K562 (cell line): Measurements from ENCODE around the gene TFF3. TPM values are rescaled to one million over a fixed set of nuclear protein-coding genes. Genes with fewer than 3 reads are reported as not detected.
A peak's percentile ranks its signal among the peaks of the same experiment; 100 is the strongest.

ENCODE experiments used
- ATAC-seq: fragments of 200-7000 bp; cut with Tn5 transposase; 3 replicates; pipeline ENCODE4 v1.9.1; 2020; ENCODE audit warnings: moderate library complexity
- BruUV-seq: library from RNA; stranded (reverse); fragments of 400-500 nt; replicated peaks from 2 replicates; lab custom pipeline; 2021; lab: Mats Ljungman, UMichigan
- CTCF ChIA-PET: fragments of 300-600 bp; formaldehyde crosslinking; extraction: SDS; loops from one replicate; lab custom pipeline; 2021; ENCODE audit warnings: low intra/inter-chr PET ratio; lab: Yijun Ruan, JAX
- POLR2A ChIA-PET: fragments of 300-600, 350-650 bp; sonication (Branson Sonifier 250); formaldehyde crosslinking; extraction: SDS; loops from one replicate; lab custom pipeline; 2021; ENCODE audit warnings: antibody characterized with exemption, inconsistent platforms; lab: Yijun Ruan, JAX
- DNase-seq, 4 experiments: peaks; one replicate each; pipeline versions ENCODE4 v3.0.0 to v3.0.0-alpha.2; 2011 to 2018; ENCODE audit warnings: low spot score in 3 of 4, mixed read lengths in 3 of 4; ENCODE audit errors: extremely low read depth in 1 of 4
- FAIRE-seq: peaks from 2 replicates; lab custom pipeline; 2011; peaks lifted over from hg19 to GRCh38; lab: Jason Lieb, UNC
- H2AFZ ChIP-seq: 2 replicates; pipeline ENCODE4 v1.6.0; 2011; ENCODE audit warnings: low read depth, low read length, control low read depth, inconsistent platforms
- H3K27ac ChIP-seq: fragments of 200-600 bp; 3 replicates; pipeline ENCODE4 v1.8.0; 2011; ENCODE audit warnings: low read depth, mild to moderate bottlenecking, control low read depth, inconsistent platforms, low read length, moderate library complexity, mixed read lengths; ENCODE audit errors: extremely low read depth
- H3K27me3 ChIP-seq, 2 experiments: fragments of 300-600 bp in 1 of 2; 2 replicates in 1 of 2; 3 replicates in 1 of 2; pipeline versions ENCODE4 v1.6.0 to v1.8.0; 2011; ENCODE audit warnings: inconsistent platforms in 2 of 2, low read length in 2 of 2, mild to moderate bottlenecking in 1 of 2, mixed read lengths in 1 of 2, moderate library complexity in 1 of 2; ENCODE audit not compliant: control insufficient read depth in 2 of 2, insufficient read depth in 2 of 2
- H3K36me3 ChIP-seq: fragments of 300-600 bp; 3 replicates; pipeline ENCODE4 v1.8.0; 2011; ENCODE audit warnings: mild to moderate bottlenecking, low read length, inconsistent platforms; ENCODE audit not compliant: control insufficient read depth, insufficient read depth
- H3K4me1 ChIP-seq, 2 experiments: fragments of 200-600 bp in 1 of 2; replicated peaks in 1 of 2; 2 replicates in 1 of 2; 3 replicates in 1 of 2; pipeline versions ENCODE4 v1.5.1 to v1.8.0; 2011; ENCODE audit warnings: inconsistent platforms in 2 of 2, low read length in 2 of 2, mild to moderate bottlenecking in 1 of 2, mixed read lengths in 1 of 2, moderate library complexity in 1 of 2; ENCODE audit not compliant: control insufficient read depth in 2 of 2, insufficient read depth in 2 of 2
- H3K4me2 ChIP-seq: 2 replicates; pipeline ENCODE4 v1.6.1; 2011; ENCODE audit warnings: low read length, control low read depth, inconsistent platforms, mixed read lengths; ENCODE audit not compliant: insufficient read depth
- H3K4me3 ChIP-seq: fragments of 200-600 bp; sonication (generic), shearing (Covaris generic); 2 replicates; pipeline ENCODE4 v1.5.1; 2016; ENCODE audit warnings: control low read depth, inconsistent platforms
- H3K79me2 ChIP-seq: fragments of 200-600 bp; 3 replicates; pipeline ENCODE4 v1.8.0; 2011; ENCODE audit warnings: low read length, inconsistent platforms; ENCODE audit not compliant: control insufficient read depth, insufficient read depth
- H3K9ac ChIP-seq, 2 experiments: 2 replicates each; pipeline versions ENCODE4 v1.6.0 to v1.6.1; 2011; ENCODE audit warnings: low read depth in 2 of 2, low read length in 2 of 2, control low read depth in 1 of 2, inconsistent platforms in 1 of 2, mild to moderate bottlenecking in 1 of 2, mixed read lengths in 1 of 2; ENCODE audit not compliant: insufficient read depth in 1 of 2
- H3K9me1 ChIP-seq: one replicate; pipeline ENCODE4 v1.6.0; 2011; ENCODE audit warnings: inconsistent platforms, mild to moderate bottlenecking, low read length, moderate library complexity; ENCODE audit not compliant: control insufficient read depth, insufficient read depth
- H3K9me3 ChIP-seq: replicated peaks from 2 replicates; pipeline ENCODE4 v1.5.1; 2011; ENCODE audit warnings: low read depth, low read length, inconsistent platforms; ENCODE audit not compliant: control insufficient read depth, insufficient read depth
- H4K20me1 ChIP-seq: replicated peaks from 2 replicates; pipeline ENCODE4 v1.6.1; 2011; ENCODE audit warnings: low read length, inconsistent platforms, mixed read lengths; ENCODE audit not compliant: control insufficient read depth, insufficient read depth
- CEBPG ChIP-seq, 3 experiments: fragments of 200-800 bp in 1 of 3; sonication (Bioruptor generic) in 1 of 3; sonication (generic) in 1 of 3; formaldehyde crosslinking in 1 of 3; IDR thresholded peaks in 2 of 3; conservative IDR thresholded peaks in 1 of 3; 2 replicates each; pipeline versions ENCODE4 v1.6.1 to v1.8.0; 2016 to 2022; ENCODE audit warnings: missing compliant biosample characterization in 2 of 3, missing genetic modification characterization in 2 of 3, mild to moderate bottlenecking in 1 of 3, missing genetic modification reagents in 1 of 3
- MYC ChIP-seq, 2 experiments: fragments of 250-450 bp in 1 of 2; sonication (Bioruptor Pico) in 1 of 2; IDR thresholded peaks; 2 replicates each; pipeline versions ENCODE4 v1.5.1 to v1.6.1; 2012 to 2021; ENCODE audit warnings: low read depth in 2 of 2, borderline replicate concordance in 1 of 2, improper control_type of control experiment in 1 of 2, low read length in 1 of 2, mild to moderate bottlenecking in 1 of 2, moderate library complexity in 1 of 2
- PHB ChIP-seq: fragments of 250-450 bp; sonication (Bioruptor Pico); IDR thresholded peaks from 2 replicates; pipeline ENCODE4 v1.5.0; 2021
- RBFOX2 ChIP-seq: fragments of 200-400 bp; formaldehyde crosslinking; IDR thresholded peaks from 2 replicates; pipeline ENCODE4 v1.6.1; 2017; ENCODE audit warnings: low read depth, mild to moderate bottlenecking, low read length, moderate library complexity
- SRSF1 ChIP-seq: fragments of 200-400 bp; formaldehyde crosslinking; IDR thresholded peaks from 2 replicates; pipeline ENCODE4 v1.6.1; 2017; ENCODE audit warnings: mild to moderate bottlenecking, low read depth, low read length, moderate library complexity
- TAF7 ChIP-seq: fragments of 450-650 bp; IDR thresholded peaks from 2 replicates; pipeline ENCODE4 v1.6.1; 2016; ENCODE audit warnings: missing genetic modification characterization, missing compliant biosample characterization
- ZNF175 ChIP-seq: fragments of 200-800 bp; sonication (Bioruptor generic); IDR thresholded peaks from 2 replicates; pipeline ENCODE4 v1.6.1; 2016; ENCODE audit warnings: low read depth, mild to moderate bottlenecking, missing genetic modification characterization, missing compliant biosample characterization
- ZNF41 ChIP-seq: fragments of 250-450 bp; sonication (Bioruptor Pico); conservative IDR thresholded peaks from 2 replicates; pipeline ENCODE4 v1.4.0; 2020; ENCODE audit warnings: mild to moderate bottlenecking
- WGBS: fragments of 100-300 bp; shearing (Covaris generic); methylation state at CpG from one replicate; pipeline ENCODE4 v1.1.6; 2016; ENCODE audit warnings: low coverage, mixed read lengths; ENCODE audit not compliant: insufficient coverage; ENCODE audit errors: missing lambda C conversion rate; 5-methylcytosine and 5-hydroxymethylcytosine counted together
- in situ Hi-C: fragments of 300-500 bp; cut with MboI; formaldehyde crosslinking; loops from 4 replicates; pipeline ENCODE4 v1.15.0; 2018; ENCODE audit warnings: inconsistent platforms, mixed read lengths
- intact Hi-C: fragments of 100-400 bp; cut with micrococcal nuclease; formaldehyde crosslinking; loops from 2 replicates; pipeline ENCODE4 v1.14.2; 2022
- polyA plus RNA-seq, 8 experiments: library from polyadenylated mRNA; depleted of rRNA in 4 of 8; stranded (reverse) in 5 of 8; unstranded in 3 of 8; fragments of >200 nt; fragmentation: Nextera tagmentation in 2 of 8; fragmentation: Illumina TruSeq in 1 of 8; extraction: Ambion mirVana in 2 of 8; extraction: Trizol in 1 of 8; gene quantifications; 2 replicates each; pipeline versions ENCODE4 v1.2.1 to v1.2.3, GENCODE V29; 2011 to 2014; ENCODE audit warnings: inconsistent platforms in 1 of 8, missing spikeins in 1 of 8
- total RNA-seq, 7 experiments: library from RNA; depleted of rRNA in 6 of 7; stranded (reverse); fragments of >200 nt in 6 of 7; fragmentation: Illumina TruSeq in 2 of 7; extraction: Trizol in 2 of 7; gene quantifications; 2 replicates each; pipeline versions ENCODE4 v1.2.1 to v1.2.3, GENCODE V29; 2011 to 2021; ENCODE audit warnings: low replicate concordance in 1 of 7
- TF ChIP-seq, protein P1 (sequence below), 2 experiments: fragments of 450-650 bp in 1 of 2; sonication (generic) in 1 of 2; formaldehyde crosslinking in 1 of 2; IDR thresholded peaks in 1 of 2; conservative IDR thresholded peaks in 1 of 2; 2 replicates each; pipeline versions ENCODE4 v1.6.1 to v1.8.1; 2016 to 2023; ENCODE audit warnings: mild to moderate bottlenecking in 2 of 2, moderate library complexity in 2 of 2, inconsistent platforms in 1 of 2, missing genetic modification reagents in 1 of 2
- TF ChIP-seq, protein P2 (sequence below), 3 experiments: IDR thresholded peaks in 2 of 3; conservative IDR thresholded peaks in 1 of 3; 2 replicates each; pipeline ENCODE4 v1.5.1; 2011 to 2012; ENCODE audit warnings: low read length in 3 of 3, mild to moderate bottlenecking in 3 of 3, control low read depth in 2 of 3, improper control_type of control experiment in 1 of 3, inconsistent platforms in 1 of 3, low read depth in 1 of 3, mixed read lengths in 1 of 3, moderate library complexity in 1 of 3; ENCODE audit not compliant: insufficient read depth in 2 of 3
- TF ChIP-seq, protein P3 (sequence below): sonication (generic); formaldehyde crosslinking; IDR thresholded peaks from 2 replicates; pipeline ENCODE4 v1.8.0; 2023; ENCODE audit warnings: mild to moderate bottlenecking, missing genetic modification reagents

Gene TFF3
- total and polyA plus RNA-seq, 9 of the 15 experiments (the other 6 are each of a cell fraction or from before 2014, with no cell fraction given): 0.78 TPM; not detected in 8

DNA sequence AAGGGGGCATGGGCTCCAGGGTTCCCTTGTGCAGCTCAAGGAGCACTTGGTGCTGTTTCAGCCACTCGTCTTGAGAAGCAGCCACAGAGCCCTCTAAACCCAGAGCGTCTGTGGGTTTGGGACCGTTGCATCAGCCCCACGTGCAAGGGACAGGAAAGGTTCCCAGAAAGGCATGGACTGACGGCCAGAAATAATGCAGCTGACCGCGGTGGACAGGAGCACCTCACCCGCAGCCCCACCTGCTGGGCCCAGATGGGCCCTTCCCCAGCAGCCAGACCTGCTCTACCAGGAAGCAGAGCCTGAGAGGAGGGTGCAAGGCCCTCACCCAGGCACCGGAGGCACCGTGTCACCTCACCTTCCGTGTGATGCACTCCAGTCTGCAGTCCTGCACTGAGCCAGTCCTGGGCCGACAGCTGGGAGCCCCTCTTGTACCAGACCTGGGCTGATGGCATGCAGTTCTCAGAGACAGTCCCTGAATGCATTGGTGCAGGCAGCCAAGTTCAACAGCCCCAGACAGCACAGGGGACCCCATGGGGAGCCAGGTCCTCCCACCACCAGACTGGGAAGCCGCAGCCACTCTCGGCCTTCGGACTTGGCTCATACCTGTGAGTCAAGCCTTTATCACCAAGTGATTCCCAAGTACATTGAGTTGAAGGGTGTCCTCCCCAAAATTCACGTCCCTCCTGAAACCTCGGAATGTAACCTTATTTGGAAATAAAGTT is 4.8 kb upstream of the TFF3 start:
- peak; percentile 72 for ATAC-seq
- WGBS: 8% methylated on average over 17 of the region's 17 CpGs
- CTCF ChIA-PET: no interaction called here
- Histone ChIP-seq H2AFZ (no peak overlapping the region), H4K20me1 (0 out of 2 replicates have a peak, but pooled peaks cover 6% of the 10 kb centered on the region), H3K4me3 (no peak overlapping the region), H3K27ac (no peak overlapping the region), H3K4me2 (no peak overlapping the region), H3K4me1 (no peaks in the 10 kb centered on the region), H3K9me1 (no peaks in the 10 kb centered on the region), H3K9ac (peak overlapping the region in 1 of 2 experiments; percentile 37; a peak in 1 of 4 replicates), H3K27me3 (peaks cover 47 to 72% of the 10 kb centered on the region in 2 experiments), H3K36me3 (no peaks in the 10 kb centered on the region), H3K79me2 (no peaks in the 10 kb centered on the region), H3K9me3 (no peaks in the 10 kb centered on the region)
- in situ Hi-C loops (loop anchor here (10.0 kb wide), 1 partner anchor 125 kb away; no protein-coding TSS in a partner anchor), intact Hi-C loops (no loop called here)
- BruUV-seq: no TSS peak
- POLR2A ChIA-PET: interaction anchor here (0.8 kb wide), 1 partner anchor 10 kb away, joined by 3 read pairs; no protein-coding TSS in a partner anchor
- no peak for DNase-seq
- no peak for FAIRE-seq
- TF ChIP-seq, protein P1, sequence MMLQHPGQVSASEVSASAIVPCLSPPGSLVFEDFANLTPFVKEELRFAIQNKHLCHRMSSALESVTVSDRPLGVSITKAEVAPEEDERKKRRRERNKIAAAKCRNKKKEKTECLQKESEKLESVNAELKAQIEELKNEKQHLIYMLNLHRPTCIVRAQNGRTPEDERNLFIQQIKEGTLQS (IDR thresholded peaks at IDR 0.05): peak; percentile 41; the same call in 1 of the 2 replicates
- TF ChIP-seq, protein P1 (CRISPR knock-in tag; conservative IDR thresholded peaks at IDR 0.05): no peak
- TF ChIP-seq PHB (CRISPR knock-in tag) (no peak), TAF7 (tag) (no peak), MYC (IDR thresholded peaks at IDR 0.05; ENCODE audit: low read depth, low read length) (peak; percentile 88), MYC (CRISPR knock-in tag; IDR thresholded peaks at IDR 0.05; ENCODE audit: borderline replicate concordance, low read depth) (no peak), ZNF175 (no peak), CEBPG (CRISPR knock-in tag; IDR thresholded peaks at IDR 0.05) (peak; percentile 55; the same call in 1 of the 2 replicates), CEBPG (tag; conservative IDR thresholded peaks at IDR 0.05 in 1 of 2, IDR thresholded peaks at IDR 0.05 in 1 of 2) (no peak), SRSF1 (no peak), ZNF41 (CRISPR knock-in tag) (no peak), RBFOX2 (peak; percentile 29; the same call in 1 of the 2 replicates)
- TF ChIP-seq, protein P2, sequence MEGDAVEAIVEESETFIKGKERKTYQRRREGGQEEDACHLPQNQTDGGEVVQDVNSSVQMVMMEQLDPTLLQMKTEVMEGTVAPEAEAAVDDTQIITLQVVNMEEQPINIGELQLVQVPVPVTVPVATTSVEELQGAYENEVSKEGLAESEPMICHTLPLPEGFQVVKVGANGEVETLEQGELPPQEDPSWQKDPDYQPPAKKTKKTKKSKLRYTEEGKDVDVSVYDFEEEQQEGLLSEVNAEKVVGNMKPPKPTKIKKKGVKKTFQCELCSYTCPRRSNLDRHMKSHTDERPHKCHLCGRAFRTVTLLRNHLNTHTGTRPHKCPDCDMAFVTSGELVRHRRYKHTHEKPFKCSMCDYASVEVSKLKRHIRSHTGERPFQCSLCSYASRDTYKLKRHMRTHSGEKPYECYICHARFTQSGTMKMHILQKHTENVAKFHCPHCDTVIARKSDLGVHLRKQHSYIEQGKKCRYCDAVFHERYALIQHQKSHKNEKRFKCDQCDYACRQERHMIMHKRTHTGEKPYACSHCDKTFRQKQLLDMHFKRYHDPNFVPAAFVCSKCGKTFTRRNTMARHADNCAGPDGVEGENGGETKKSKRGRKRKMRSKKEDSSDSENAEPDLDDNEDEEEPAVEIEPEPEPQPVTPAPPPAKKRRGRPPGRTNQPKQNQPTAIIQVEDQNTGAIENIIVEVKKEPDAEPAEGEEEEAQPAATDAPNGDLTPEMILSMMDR (IDR thresholded peaks at IDR 0.05 in 2 of 3, conservative IDR thresholded peaks at IDR 0.05 in 1 of 3; ENCODE audit: insufficient read depth in 2 of 3, low read depth in 1 of 3, low read length in 3 of 3): 0 out of 6 replicates have a peak, but pooled peaks of 1 of the 3 experiments have one; percentile 7
- TF ChIP-seq, protein P3, sequence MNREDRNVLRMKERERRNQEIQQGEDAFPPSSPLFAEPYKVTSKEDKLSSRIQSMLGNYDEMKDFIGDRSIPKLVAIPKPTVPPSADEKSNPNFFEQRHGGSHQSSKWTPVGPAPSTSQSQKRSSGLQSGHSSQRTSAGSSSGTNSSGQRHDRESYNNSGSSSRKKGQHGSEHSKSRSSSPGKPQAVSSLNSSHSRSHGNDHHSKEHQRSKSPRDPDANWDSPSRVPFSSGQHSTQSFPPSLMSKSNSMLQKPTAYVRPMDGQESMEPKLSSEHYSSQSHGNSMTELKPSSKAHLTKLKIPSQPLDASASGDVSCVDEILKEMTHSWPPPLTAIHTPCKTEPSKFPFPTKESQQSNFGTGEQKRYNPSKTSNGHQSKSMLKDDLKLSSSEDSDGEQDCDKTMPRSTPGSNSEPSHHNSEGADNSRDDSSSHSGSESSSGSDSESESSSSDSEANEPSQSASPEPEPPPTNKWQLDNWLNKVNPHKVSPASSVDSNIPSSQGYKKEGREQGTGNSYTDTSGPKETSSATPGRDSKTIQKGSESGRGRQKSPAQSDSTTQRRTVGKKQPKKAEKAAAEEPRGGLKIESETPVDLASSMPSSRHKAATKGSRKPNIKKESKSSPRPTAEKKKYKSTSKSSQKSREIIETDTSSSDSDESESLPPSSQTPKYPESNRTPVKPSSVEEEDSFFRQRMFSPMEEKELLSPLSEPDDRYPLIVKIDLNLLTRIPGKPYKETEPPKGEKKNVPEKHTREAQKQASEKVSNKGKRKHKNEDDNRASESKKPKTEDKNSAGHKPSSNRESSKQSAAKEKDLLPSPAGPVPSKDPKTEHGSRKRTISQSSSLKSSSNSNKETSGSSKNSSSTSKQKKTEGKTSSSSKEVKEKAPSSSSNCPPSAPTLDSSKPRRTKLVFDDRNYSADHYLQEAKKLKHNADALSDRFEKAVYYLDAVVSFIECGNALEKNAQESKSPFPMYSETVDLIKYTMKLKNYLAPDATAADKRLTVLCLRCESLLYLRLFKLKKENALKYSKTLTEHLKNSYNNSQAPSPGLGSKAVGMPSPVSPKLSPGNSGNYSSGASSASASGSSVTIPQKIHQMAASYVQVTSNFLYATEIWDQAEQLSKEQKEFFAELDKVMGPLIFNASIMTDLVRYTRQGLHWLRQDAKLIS (CRISPR knock-in tag): no peak
